ENCODE data around the gene ERGIC3. TPM values are rescaled to one million over a fixed set of nuclear protein-coding genes. Genes with fewer than 3 reads are reported as not detected.

The ERGIC3 gene
- total and polyA plus RNA-seq, 2 donors (not counting 3 experiments of a cell fraction or from before 2014, with no cell fraction given): 203 to 419 TPM

DNA sequence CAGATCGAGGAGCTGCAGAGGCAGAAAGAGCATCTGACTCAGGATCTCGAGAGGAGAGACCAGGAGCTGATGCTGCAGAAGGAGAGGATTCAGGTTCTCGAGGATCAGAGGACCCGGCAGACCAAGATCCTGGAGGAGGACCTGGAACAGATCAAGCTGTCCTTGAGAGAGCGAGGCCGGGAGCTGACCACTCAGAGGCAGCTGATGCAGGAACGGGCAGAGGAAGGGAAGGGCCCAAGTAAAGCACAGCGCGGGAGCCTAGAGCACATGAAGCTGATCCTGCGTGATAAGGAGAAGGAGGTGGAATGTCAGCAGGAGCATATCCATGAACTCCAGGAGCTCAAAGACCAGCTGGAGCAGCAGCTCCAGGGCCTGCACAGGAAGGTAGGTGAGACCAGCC lies 38.6 kb upstream of the ERGIC3 start:
- H3K4me3 ChIP-seq (replicated peaks in 1 of 3; ENCODE audit: insufficient read depth in 1 of 3, low read depth in 1 of 3, low read length in 3 of 3): no peak overlapping the region
- H4K20me1 ChIP-seq (replicated peaks; ENCODE audit: control insufficient read depth, extremely low read depth, insufficient read depth, low read length): no peaks in the 10 kb centered on the region
- no TSS peak for BruUV-seq (replicated peaks)
- POLR2A ChIA-PET: no interaction called here
- no peak for TF ChIP-seq MYC (IDR thresholded peaks at IDR 0.05; ENCODE audit: low read depth, low read length)
- TF ChIP-seq POLR2AphosphoS5 (IDR thresholded peaks at IDR 0.05; ENCODE audit: insufficient read depth, low read depth, low read length): no peak
- no peak for TF ChIP-seq FOS (IDR thresholded peaks at IDR 0.05; ENCODE audit: borderline replicate concordance, insufficient read depth, low read length)
- TF ChIP-seq, protein P1, sequence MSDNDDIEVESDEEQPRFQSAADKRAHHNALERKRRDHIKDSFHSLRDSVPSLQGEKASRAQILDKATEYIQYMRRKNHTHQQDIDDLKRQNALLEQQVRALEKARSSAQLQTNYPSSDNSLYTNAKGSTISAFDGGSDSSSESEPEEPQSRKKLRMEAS (IDR thresholded peaks at IDR 0.05; ENCODE audit: insufficient read depth, insufficient read length): no peak
- no peak for TF ChIP-seq GATA2 (IDR thresholded peaks at IDR 0.05; ENCODE audit: insufficient read depth, insufficient read length, low read depth, low read length)
- no peak for TF ChIP-seq EZH2 (IDR thresholded peaks at IDR 0.05; ENCODE audit: borderline replicate concordance, low read depth, low read length, severe bottlenecking)
- no peak for TF ChIP-seq POLR2A (IDR thresholded peaks at IDR 0.05; ENCODE audit: low read depth, low read length)
- TF ChIP-seq, protein P2, sequence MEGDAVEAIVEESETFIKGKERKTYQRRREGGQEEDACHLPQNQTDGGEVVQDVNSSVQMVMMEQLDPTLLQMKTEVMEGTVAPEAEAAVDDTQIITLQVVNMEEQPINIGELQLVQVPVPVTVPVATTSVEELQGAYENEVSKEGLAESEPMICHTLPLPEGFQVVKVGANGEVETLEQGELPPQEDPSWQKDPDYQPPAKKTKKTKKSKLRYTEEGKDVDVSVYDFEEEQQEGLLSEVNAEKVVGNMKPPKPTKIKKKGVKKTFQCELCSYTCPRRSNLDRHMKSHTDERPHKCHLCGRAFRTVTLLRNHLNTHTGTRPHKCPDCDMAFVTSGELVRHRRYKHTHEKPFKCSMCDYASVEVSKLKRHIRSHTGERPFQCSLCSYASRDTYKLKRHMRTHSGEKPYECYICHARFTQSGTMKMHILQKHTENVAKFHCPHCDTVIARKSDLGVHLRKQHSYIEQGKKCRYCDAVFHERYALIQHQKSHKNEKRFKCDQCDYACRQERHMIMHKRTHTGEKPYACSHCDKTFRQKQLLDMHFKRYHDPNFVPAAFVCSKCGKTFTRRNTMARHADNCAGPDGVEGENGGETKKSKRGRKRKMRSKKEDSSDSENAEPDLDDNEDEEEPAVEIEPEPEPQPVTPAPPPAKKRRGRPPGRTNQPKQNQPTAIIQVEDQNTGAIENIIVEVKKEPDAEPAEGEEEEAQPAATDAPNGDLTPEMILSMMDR (IDR thresholded peaks at IDR 0.05; ENCODE audit: extremely low read depth in 1 of 2, insufficient read depth in 1 of 2, low read depth in 1 of 2, low read length in 2 of 2): no peak
- no peak for TF ChIP-seq JUN (IDR thresholded peaks at IDR 0.05; ENCODE audit: borderline replicate concordance, insufficient read depth, insufficient read length, low read depth)
- H3K4me1 ChIP-seq (ENCODE audit: control insufficient read depth, extremely low read depth, insufficient read depth, low read length): no peaks in the 10 kb centered on the region
- no peaks in the 10 kb centered on the region for H3K9me1 ChIP-seq (replicated peaks; ENCODE audit: control insufficient read depth, extremely low read depth, insufficient read depth, low read length)
- no peak overlapping the region for H3K9ac ChIP-seq (replicated peaks; ENCODE audit: extremely low read depth, insufficient read depth, low read length)
- H3K27me3 ChIP-seq (ENCODE audit: control insufficient read depth in 2 of 2, insufficient read depth in 2 of 2, low read length in 2 of 2): no peaks in the 10 kb centered on the region
- intact Hi-C loops (cut with micrococcal nuclease): no loop called here
- H3K4me2 ChIP-seq (ENCODE audit: insufficient read depth, low read length): no peak overlapping the region
- dilution Hi-C loops (cut with MboI; ENCODE audit: extremely low pct_ligation_motif_present, low sequenced_read_pairs): no loop called here
- no peaks in the 10 kb centered on the region for H3K79me2 ChIP-seq (ENCODE audit: control insufficient read depth, insufficient read depth, low read length)
- no peaks in the 10 kb centered on the region for H3K9me3 ChIP-seq (replicated peaks; ENCODE audit: control insufficient read depth, insufficient read depth, low read length)
- CTCF ChIA-PET: interaction anchor here (0.9 to 1.6 kb wide), 4 partner anchors 9 to 37 kb away, joined by 3 to 6 read pairs (median 3); no protein-coding TSS in a partner anchor
- no peak overlapping the region for H3K27ac ChIP-seq (ENCODE audit: insufficient read depth, low read depth, low read length)
- H3K36me3 ChIP-seq (ENCODE audit: control insufficient read depth in 2 of 2, extremely low read depth in 1 of 2, insufficient read depth in 2 of 2, low read length in 2 of 2): peaks cover 11 to 42% of the 10 kb centered on the region in 2 experiments
- no peak for DNase-seq (ENCODE audit: low read depth, low spot score)
- H2AFZ ChIP-seq (ENCODE audit: low read depth, low read length): no peak overlapping the region
- no peak for FAIRE-seq
